Activated naive CD8-positive, alpha-beta T cell treated with anti-CD3 and anti-CD28 coated beads, Interleukin-2, amount 50 U/mL, for 16 hours (primary cell): ENCODE results near the gene NANOS1.

Experiments used
- DNase-seq: peaks from one replicate; pipeline ENCODE4 v3.0.0-alpha.2; 2020; ENCODE audit warnings: low read depth, low spot score

Gene NANOS1

DNA sequence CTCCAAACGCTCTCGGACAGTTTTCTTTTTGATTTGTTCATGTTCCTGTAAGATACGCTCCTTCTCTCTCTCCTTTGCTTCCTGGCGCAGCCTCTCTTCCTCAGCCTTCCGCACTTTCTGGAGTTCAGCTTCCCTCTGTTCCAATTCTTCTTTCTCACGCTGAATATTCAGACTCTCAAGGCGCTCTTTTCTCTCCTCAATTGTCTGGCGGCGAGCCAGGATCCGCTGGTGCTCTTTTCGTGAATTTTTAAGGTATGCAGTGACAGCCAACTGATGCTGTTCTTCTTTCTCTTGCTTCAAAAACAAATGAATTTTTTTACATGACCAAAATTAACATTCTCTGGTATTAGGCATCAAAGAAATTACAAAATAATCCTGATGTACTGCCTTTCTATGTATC is 28.5 kb downstream of the NANOS1 start:
- DNase-seq, result no peak

- no peak for DNase-seq
These were observed 30.0 kb downstream of the NANOS1 start for GRCh38 chr10:119059557-119059956.

DNA sequence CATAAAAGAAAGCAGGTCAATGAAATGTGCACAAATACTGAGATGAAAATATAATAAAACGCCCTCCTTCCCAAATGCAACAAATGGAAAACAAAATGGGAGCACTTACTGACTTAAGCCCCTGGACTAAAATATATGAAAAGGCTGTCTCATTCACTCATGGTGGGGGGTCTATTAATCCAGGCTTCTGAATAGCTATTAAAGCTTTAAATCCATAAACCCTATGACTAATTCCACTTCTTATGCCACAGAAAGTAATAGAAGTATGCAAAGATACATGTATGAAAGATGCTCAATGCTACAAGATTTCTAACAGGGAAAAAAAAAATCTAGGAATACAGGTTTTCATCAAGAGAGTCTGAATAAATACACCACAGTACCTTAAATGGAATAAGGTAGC is 30.6 kb downstream of the NANOS1 start:
- DNase-seq, result no peak

- DNase-seq, result no peak
These were observed 31.8 kb downstream of the NANOS1 start for GRCh38 chr10:119061352-119061751.

- no peak for DNase-seq
These were observed 32.4 kb downstream of the NANOS1 start for GRCh38 chr10:119061926-119062325.

DNA sequence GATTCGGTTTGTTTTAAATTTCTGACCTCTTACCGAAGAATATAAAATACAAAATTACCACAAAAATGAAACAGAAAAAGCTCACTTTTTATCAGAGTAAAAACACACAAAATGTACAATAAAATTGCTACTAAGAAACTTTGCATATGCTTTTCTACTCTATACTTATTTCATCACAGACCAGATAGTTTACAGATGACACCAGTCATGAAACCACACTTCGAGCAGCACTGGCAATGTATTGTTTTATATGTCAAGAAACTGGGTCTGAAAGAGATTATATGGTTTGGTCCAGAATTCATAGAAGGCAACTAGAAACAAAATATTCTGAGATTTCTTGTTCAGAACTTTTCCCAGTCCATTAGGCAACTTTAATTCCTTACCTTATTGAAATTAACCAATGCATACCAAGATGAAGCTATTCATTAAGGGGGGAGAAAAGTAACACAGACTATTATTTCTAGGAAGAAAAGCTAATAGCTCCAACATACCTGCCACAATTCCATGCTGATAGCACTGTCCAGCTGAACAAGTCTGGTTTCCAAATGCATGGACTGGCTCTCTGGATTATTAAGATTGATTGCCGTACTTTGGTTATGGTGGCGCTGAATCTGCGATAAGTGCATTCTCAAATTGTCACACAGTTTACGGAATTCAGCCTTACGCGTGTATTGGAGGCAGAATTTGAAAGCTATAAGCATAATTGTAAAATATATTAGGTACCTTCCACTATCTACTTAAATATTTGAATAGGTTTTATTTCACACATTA is 41.1 kb downstream of the NANOS1 start:
- no peak for DNase-seq

DNA sequence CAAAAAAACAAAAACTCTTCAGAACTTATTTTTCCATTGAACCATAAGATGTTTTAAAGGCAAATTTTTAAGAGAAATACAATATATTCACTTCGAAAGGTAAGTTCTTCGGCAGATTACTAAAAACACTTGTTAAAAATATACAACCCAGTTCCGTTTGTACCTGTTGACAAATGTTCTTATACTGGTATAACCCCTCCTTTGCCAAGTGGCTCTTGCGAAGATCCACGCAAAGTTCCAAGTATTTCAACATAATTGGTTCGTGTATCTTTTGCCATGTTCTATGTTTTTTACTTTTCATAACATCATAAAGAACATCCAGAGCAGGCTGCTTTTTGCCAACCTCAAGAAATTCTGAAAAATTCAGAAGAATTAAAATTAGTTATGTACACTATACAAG is 44.1 kb downstream of the NANOS1 start:
- no peak for DNase-seq

- DNase-seq, result no peak
These were observed 49.1 kb downstream of the NANOS1 start for GRCh38 chr10:119078422-119079179.

GRCh38 chr10:119079599-119080520 is 50.3 kb downstream of the NANOS1 start:
- DNase-seq, result peak; percentile 14

DNA sequence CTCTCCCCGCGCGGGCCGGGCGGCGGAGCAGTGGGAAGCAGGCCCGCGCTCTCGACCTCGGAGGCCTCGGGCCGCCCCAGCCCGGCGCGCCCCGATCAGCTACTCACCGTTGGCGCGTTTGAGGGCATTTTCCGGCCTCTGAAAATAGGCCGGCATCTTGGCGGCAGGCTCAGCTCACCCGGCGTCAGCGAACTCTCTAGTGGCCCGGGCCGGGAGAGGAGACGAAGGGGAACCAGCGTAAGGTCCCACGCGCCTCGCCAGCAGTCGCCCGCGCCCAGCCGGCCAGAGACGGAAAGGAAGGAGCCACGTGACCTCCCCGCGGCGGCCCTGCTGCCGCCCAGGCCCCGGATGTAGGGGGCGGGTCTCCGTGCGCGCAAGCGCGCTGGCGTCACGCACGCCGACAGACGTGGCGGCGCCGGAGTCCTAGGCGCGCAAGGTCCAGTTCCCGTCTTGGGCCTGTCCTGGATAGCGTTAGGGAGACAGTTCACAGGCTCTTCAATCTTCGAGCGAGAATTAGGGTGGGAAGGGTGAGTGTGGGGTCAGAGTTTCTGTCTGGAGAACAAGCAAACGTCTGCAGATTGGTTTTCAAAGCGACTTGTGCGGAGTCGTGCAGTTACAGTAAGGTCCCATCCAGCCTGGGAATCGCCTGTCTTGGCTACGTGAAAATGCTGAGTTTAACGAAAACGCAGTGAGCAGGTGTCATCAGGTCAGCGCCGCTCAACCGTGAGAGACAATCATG is 51.2 kb downstream of the NANOS1 start, which contains the start of gene EIF3A:
Gene EIF3A (minus strand): TSS at position 297 of the 739 bp plus-strand sequence. CDS start 141 bp downstream, at position 156.
- peak; percentile 77 for DNase-seq
